ENCODE measurements around the gene KIF26B.

KIF26B gene

DNA sequence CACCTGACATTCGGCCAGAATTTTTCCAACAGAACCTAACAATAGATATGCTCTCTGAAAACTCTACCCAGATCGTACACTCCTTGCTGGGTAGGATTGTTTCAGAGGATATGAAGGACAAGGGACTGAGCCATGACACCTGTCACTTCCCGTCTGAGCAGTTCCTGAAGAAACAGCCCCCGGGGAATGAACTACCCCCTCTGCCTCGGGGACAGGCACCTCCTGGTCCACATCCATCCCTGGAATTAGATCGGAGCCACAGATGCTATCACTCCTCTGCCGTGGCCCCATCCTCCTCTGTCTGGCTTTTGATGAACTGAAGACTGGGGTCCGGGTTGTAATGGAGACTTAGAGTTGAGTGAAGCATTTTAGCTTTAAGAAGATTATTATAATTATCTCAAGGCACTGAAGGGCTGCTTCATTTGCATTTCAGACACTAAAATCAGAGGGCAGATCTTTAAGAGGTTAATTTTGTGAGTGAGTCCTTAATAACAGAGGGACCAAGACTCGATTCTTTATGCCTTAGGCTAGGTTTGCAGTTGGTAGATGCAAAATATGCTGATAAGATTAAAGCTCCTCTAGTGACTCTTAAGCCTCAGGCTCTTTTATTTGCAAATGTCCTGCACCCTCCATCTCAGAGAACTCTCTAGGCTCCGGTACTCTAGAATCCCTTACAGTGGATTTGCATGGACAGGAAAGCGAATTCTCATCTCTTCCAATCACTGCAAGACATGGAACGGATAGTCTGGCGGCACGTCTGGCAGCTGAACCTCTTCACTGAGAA is 333.8 kb downstream of the KIF26B start:
- Histone ChIP-seq H3F3A (ENCODE audit: insufficient read depth, low read length) (no peaks in the 10 kb centered on the region), H3K9ac (ENCODE audit: low read length) (no peak overlapping the region), H4K20me1 (ENCODE audit: insufficient read depth, low read length) (no peaks in the 10 kb centered on the region), H3K4me3 (ENCODE audit: low read length) (no peak overlapping the region), H3K4me1 (ENCODE audit: low read length) (0 out of 2 replicates have a peak, but pooled peaks cover 4% of the 10 kb centered on the region), H2AFZ (ENCODE audit: low read length) (no peak overlapping the region), H3K79me2 (ENCODE audit: low read length) (no peaks in the 10 kb centered on the region), H3K27me3 (replicated peaks; ENCODE audit: insufficient read depth, low read length) (no peaks in the 10 kb centered on the region), H3K36me3 (replicated peaks; ENCODE audit: insufficient read depth, low read length) (no peaks in the 10 kb centered on the region), H3K4me2 (ENCODE audit: low read depth, low read length) (no peak overlapping the region), H3K9me3 (replicated peaks; ENCODE audit: insufficient read depth, low read length) (no peaks in the 10 kb centered on the region), H3K27ac (ENCODE audit: low read length) (no peak overlapping the region), H3K9me2 (replicated peaks; ENCODE audit: insufficient read depth, low read length) (no peaks in the 10 kb centered on the region)
- TF ChIP-seq EZH2phosphoT487 (IDR thresholded peaks at IDR 0.05; ENCODE audit: low read length) (no peak), EZH2 (optimal IDR thresholded peaks at IDR 0.05; ENCODE audit: low read depth, low read length) (no peak)
- no peak for DNase-seq

DNA sequence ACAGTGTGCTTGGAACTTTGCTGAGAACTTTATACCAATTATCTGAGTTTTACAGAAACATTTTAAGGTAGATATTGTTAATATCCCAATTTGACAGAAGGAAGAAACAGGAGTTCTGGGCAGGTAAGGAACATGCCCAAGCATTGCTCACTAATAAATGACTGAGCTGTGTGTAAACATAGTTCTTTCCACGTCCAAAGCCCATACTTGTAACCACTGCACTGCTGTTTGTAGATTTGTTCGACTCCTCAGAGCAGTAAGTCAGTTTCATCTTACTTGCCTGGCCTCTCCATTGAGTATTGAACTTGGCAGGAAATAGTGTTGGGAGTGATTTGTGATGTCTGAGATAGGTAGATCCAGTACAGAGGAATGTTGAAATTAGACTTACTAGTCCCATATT is 335.1 kb downstream of the KIF26B start:
- no peak for TF ChIP-seq EZH2 (optimal IDR thresholded peaks at IDR 0.05; ENCODE audit: low read depth, low read length)
- TF ChIP-seq, protein P1, sequence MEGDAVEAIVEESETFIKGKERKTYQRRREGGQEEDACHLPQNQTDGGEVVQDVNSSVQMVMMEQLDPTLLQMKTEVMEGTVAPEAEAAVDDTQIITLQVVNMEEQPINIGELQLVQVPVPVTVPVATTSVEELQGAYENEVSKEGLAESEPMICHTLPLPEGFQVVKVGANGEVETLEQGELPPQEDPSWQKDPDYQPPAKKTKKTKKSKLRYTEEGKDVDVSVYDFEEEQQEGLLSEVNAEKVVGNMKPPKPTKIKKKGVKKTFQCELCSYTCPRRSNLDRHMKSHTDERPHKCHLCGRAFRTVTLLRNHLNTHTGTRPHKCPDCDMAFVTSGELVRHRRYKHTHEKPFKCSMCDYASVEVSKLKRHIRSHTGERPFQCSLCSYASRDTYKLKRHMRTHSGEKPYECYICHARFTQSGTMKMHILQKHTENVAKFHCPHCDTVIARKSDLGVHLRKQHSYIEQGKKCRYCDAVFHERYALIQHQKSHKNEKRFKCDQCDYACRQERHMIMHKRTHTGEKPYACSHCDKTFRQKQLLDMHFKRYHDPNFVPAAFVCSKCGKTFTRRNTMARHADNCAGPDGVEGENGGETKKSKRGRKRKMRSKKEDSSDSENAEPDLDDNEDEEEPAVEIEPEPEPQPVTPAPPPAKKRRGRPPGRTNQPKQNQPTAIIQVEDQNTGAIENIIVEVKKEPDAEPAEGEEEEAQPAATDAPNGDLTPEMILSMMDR (IDR thresholded peaks at IDR 0.05; ENCODE audit: low read length): no peak
- TF ChIP-seq EZH2phosphoT487 (IDR thresholded peaks at IDR 0.05; ENCODE audit: low read length): no peak
- H3K27ac ChIP-seq (ENCODE audit: low read length): no peak overlapping the region
- H3K9me3 ChIP-seq (replicated peaks; ENCODE audit: insufficient read depth, low read length): no peaks in the 10 kb centered on the region
- H3K4me2 ChIP-seq (ENCODE audit: low read depth, low read length): no peak overlapping the region
- no peak overlapping the region for H3K9ac ChIP-seq (ENCODE audit: low read length)
- no peaks in the 10 kb centered on the region for H3K36me3 ChIP-seq (replicated peaks; ENCODE audit: insufficient read depth, low read length)
- H3K4me1 ChIP-seq (ENCODE audit: low read length): 0 out of 2 replicates have a peak, but pooled peaks cover 4% of the 10 kb centered on the region
- H3K27me3 ChIP-seq (replicated peaks; ENCODE audit: insufficient read depth, low read length): no peaks in the 10 kb centered on the region
- no peak overlapping the region for H3K4me3 ChIP-seq (ENCODE audit: low read length)
- no peaks in the 10 kb centered on the region for H4K20me1 ChIP-seq (ENCODE audit: insufficient read depth, low read length)
- H2AFZ ChIP-seq (ENCODE audit: low read length): no peak overlapping the region
- H3F3A ChIP-seq (ENCODE audit: insufficient read depth, low read length): no peaks in the 10 kb centered on the region
- no peaks in the 10 kb centered on the region for H3K9me2 ChIP-seq (replicated peaks; ENCODE audit: insufficient read depth, low read length)
- H3K79me2 ChIP-seq (ENCODE audit: low read length): no peaks in the 10 kb centered on the region
- DNase-seq: no peak

DNA sequence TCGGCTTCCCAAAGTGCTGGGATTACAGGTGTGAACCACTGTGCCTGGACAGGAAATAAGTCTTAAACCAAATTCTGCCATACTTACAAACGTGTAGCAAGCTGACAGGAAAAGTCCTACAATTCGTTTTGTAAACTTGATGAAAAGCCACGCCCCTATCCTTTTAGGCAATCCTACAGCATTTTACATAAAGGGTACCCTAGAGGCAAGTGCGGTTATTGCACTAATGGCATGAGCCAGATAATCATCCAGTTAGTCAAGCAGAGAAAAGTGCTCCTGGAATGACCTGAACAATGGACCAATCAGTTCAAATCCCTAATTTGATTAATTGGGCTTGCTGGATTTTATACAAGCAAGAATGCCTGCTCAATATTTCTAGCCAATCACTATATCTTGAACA is 338.2 kb downstream of the KIF26B start:
- no peaks in the 10 kb centered on the region for H3K27me3 ChIP-seq (replicated peaks; ENCODE audit: insufficient read depth, low read length)
- H3K4me2 ChIP-seq (ENCODE audit: low read depth, low read length): no peak overlapping the region
- H3K36me3 ChIP-seq (replicated peaks; ENCODE audit: insufficient read depth, low read length): no peaks in the 10 kb centered on the region
- no peaks in the 10 kb centered on the region for H3F3A ChIP-seq (ENCODE audit: insufficient read depth, low read length)
- no peak overlapping the region for H3K27ac ChIP-seq (ENCODE audit: low read length)
- H3K79me2 ChIP-seq (ENCODE audit: low read length): no peaks in the 10 kb centered on the region
- no peak for TF ChIP-seq EZH2phosphoT487 (IDR thresholded peaks at IDR 0.05; ENCODE audit: low read length)
- TF ChIP-seq, protein P1 (IDR thresholded peaks at IDR 0.05; ENCODE audit: low read length): peak; percentile 25; the same call in 1 of the 2 replicates
- TF ChIP-seq EZH2 (optimal IDR thresholded peaks at IDR 0.05; ENCODE audit: low read depth, low read length): no peak
- no peak overlapping the region for H3K4me3 ChIP-seq (ENCODE audit: low read length)
- H3K9me2 ChIP-seq (replicated peaks; ENCODE audit: insufficient read depth, low read length): no peaks in the 10 kb centered on the region
- no peak overlapping the region for H3K9ac ChIP-seq (ENCODE audit: low read length)
- no peaks in the 10 kb centered on the region for H4K20me1 ChIP-seq (ENCODE audit: insufficient read depth, low read length)
- no peaks in the 10 kb centered on the region for H3K4me1 ChIP-seq (ENCODE audit: low read length)
- H3K9me3 ChIP-seq (replicated peaks; ENCODE audit: insufficient read depth, low read length): no peaks in the 10 kb centered on the region
- DNase-seq: peak; percentile 20
- H2AFZ ChIP-seq (ENCODE audit: low read length): no peak overlapping the region

DNA sequence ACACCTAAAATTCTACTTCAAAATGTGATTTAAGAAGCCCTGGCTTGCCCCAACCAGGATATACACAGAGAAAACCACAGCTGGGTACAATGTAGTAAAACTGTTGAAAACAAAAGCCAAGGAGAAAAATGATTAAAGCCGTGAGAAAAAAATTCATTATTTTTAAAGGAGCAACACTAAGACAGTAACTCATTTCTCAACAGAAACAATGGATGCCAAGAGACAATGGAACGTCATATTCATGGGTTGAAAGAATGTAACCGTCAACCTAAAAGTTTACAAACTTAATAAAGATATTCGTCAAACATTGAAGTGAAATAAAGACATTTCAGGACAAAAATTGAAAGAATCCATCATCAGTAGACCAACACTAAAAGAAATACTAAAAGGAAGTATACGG is 340.9 kb downstream of the KIF26B start:
- Histone ChIP-seq H4K20me1 (ENCODE audit: insufficient read depth, low read length) (no peaks in the 10 kb centered on the region), H3K27me3 (replicated peaks; ENCODE audit: insufficient read depth, low read length) (no peaks in the 10 kb centered on the region), H3K4me3 (ENCODE audit: low read length) (no peak overlapping the region), H3K4me2 (ENCODE audit: low read depth, low read length) (no peak overlapping the region), H3K4me1 (ENCODE audit: low read length) (no peaks in the 10 kb centered on the region), H3K9me2 (replicated peaks; ENCODE audit: insufficient read depth, low read length) (no peaks in the 10 kb centered on the region), H3K79me2 (ENCODE audit: low read length) (no peaks in the 10 kb centered on the region), H3K27ac (ENCODE audit: low read length) (no peak overlapping the region), H3F3A (ENCODE audit: insufficient read depth, low read length) (no peaks in the 10 kb centered on the region), H3K9ac (ENCODE audit: low read length) (no peak overlapping the region), H3K9me3 (replicated peaks; ENCODE audit: insufficient read depth, low read length) (no peaks in the 10 kb centered on the region), H2AFZ (ENCODE audit: low read length) (no peak overlapping the region), H3K36me3 (replicated peaks; ENCODE audit: insufficient read depth, low read length) (no peaks in the 10 kb centered on the region)
- TF ChIP-seq EZH2phosphoT487 (IDR thresholded peaks at IDR 0.05; ENCODE audit: low read length) (no peak), EZH2 (optimal IDR thresholded peaks at IDR 0.05; ENCODE audit: low read depth, low read length) (no peak)
- TF ChIP-seq, protein P1 (IDR thresholded peaks at IDR 0.05; ENCODE audit: low read length): no peak
- DNase-seq: no peak

Data from MM.1S (cell line).